Muscle of leg (tissue), 11 donors: ENCODE measurements around the gene NUTF2. TPM values are rescaled to one million over a fixed set of nuclear protein-coding genes. Genes with fewer than 3 reads are reported as not detected.
"Not testable (repeated sequence)": the region's sequence is repeated elsewhere in the genome, so short reads cannot be mapped to it uniquely, and the experiment has no call there.

Experiments used
- DNase-seq: peaks from one replicate; pipeline ENCODE4 v3.0.0; 2013
- H3K27ac ChIP-seq: one replicate; pipeline ENCODE4 v1.5.1; 2013; ENCODE audit warnings: mild to moderate bottlenecking, low read length, control low read depth
- H3K27me3 ChIP-seq: one replicate; pipeline ENCODE4 v1.6.1; 2013; ENCODE audit warnings: low read length; ENCODE audit not compliant: control insufficient read depth, insufficient read depth
- H3K36me3 ChIP-seq: one replicate; pipeline ENCODE4 v1.6.1; 2013; ENCODE audit warnings: low read length; ENCODE audit not compliant: control insufficient read depth, insufficient read depth
- H3K4me1 ChIP-seq: one replicate; pipeline ENCODE4 v1.6.1; 2013; ENCODE audit warnings: low read length; ENCODE audit not compliant: control insufficient read depth, insufficient read depth
- H3K4me3 ChIP-seq: one replicate; pipeline ENCODE4 v1.5.1; 2013; ENCODE audit warnings: low read length, control low read depth
- H3K9me3 ChIP-seq: replicated peaks from 2 replicates; pipeline ENCODE4 v1.6.1; 2013; ENCODE audit warnings: low read depth, low read length; ENCODE audit not compliant: control insufficient read depth
- WGBS: methylation state at CpG from one replicate; pipeline ENCODE4 v1.1.5; 2013; ENCODE audit warnings: missing lambda C conversion rate; ENCODE audit not compliant: insufficient coverage; 5-methylcytosine and 5-hydroxymethylcytosine counted together
- polyA plus RNA-seq, 8 donors: library from polyadenylated mRNA; unstranded; fragments of 120-200 nt; gene quantifications; one replicate each; pipeline versions ENCODE4 v1.2.1 to v1.2.3, GENCODE V29; 2013; ENCODE audit warnings: inconsistent platforms in 1 of 8, low replicate concordance in 1 of 8; ENCODE audit not compliant: insufficient read length in 8 of 8, insufficient read depth in 1 of 8
- total RNA-seq: library from RNA; stranded (reverse); fragments of 120-200 nt; gene quantifications from one replicate; pipeline ENCODE4 v1.2.4, GENCODE V29; 2013

The NUTF2 gene
- total and polyA plus RNA-seq, 9 donors, result 47.8 to 136 (median 128) TPM

- Histone ChIP-seq H3K4me1 (peaks cover 13% of the 10 kb centered on the region), H3K4me3 (peak overlapping the region; percentile 73), H3K9me3 (no peaks in the 10 kb centered on the region), H3K27ac (no peak overlapping the region), H3K36me3 (peaks cover 43% of the 10 kb centered on the region), H3K27me3 (no peaks in the 10 kb centered on the region)
- 4% methylated on average over 3 of the region's 3 CpGs for WGBS
- peak; percentile 37 for DNase-seq
Observed at GRCh38 chr16:67833030-67833414, 13.7 kb upstream of the NUTF2 start.

GRCh38 chr16:67833415-67834241 lies 13.1 kb upstream of the NUTF2 start:
- no peaks in the 10 kb centered on the region for H3K27me3 ChIP-seq
- peak overlapping the region; percentile 23 for H3K27ac ChIP-seq
- H3K4me1 ChIP-seq, result peaks cover 13% of the 10 kb centered on the region
- H3K4me3 ChIP-seq, result peak overlapping the region; percentile 73
- H3K9me3 ChIP-seq, result no peaks in the 10 kb centered on the region
- H3K36me3 ChIP-seq, result peaks cover 37% of the 10 kb centered on the region
- DNase-seq, result peak; percentile 98
- 0% methylated on average over 48 of the region's 49 CpGs for WGBS

DNA sequence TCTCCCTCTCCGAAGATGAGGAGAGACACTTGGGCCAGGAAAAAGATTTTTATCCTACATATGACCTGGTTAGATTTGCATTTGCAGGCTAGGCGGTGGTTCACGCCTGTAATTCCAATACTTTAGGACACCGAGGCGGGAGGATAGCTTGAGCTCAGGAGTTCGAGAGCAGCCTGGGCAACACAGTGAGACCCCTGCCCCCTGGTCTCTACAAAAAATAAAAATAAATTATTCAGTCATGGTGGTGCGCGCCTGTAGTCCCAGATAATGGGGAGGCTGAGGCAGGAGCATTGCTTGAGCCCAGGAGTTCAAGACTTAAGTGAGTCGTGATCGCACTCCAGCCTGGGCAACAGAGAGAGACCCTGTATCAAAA lies 12.5 kb upstream of the NUTF2 start:
- H3K4me1 ChIP-seq, result peaks cover 13% of the 10 kb centered on the region
- 90% methylated on average over 8 of the region's 10 CpGs for whole genome bisulfite sequencing
- no peaks in the 10 kb centered on the region for H3K9me3 ChIP-seq
- H3K36me3 ChIP-seq, result peaks cover 31% of the 10 kb centered on the region
- H3K27me3 ChIP-seq, result no peaks in the 10 kb centered on the region
- peak overlapping the region; percentile 73 for H3K4me3 ChIP-seq
- no peak overlapping the region for H3K27ac ChIP-seq
- DNase-seq, result no peak

DNA sequence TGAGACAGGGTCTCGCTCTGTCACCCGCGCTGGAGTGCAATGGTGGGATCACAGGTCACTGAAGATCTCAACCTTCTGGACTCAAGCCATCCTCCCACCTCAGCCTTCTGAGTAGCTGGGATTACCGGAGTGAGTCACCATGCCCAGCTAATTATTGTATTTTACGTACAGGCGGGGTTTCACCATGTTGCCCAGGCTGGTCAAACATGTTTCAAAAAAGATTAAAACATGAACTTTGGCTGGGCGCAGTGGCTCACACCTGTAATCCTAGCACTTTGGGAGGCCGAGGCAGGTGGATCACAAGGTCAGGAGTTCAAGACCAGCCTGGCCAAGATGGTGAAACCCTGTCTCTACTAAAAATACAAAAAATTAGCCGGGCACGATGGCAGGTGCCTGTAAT lies 9.5 kb upstream of the NUTF2 start:
- H3K4me3 ChIP-seq, DNase-seq, H3K36me3 ChIP-seq, H3K27ac ChIP-seq, H3K27me3 ChIP-seq, H3K9me3 ChIP-seq: not testable (repeated sequence)
- peaks cover 20% of the 10 kb centered on the region for H3K4me1 ChIP-seq
- 92% methylated on average over 7 of the region's 10 CpGs for WGBS

GRCh38 chr16:67837811-67838210 lies 8.9 kb upstream of the NUTF2 start:
- 100% methylated on average over 1 of the region's 2 CpGs for WGBS
- peaks cover 16% of the 10 kb centered on the region for H3K4me1 ChIP-seq
- H3K4me3 ChIP-seq, result no peak overlapping the region

DNA sequence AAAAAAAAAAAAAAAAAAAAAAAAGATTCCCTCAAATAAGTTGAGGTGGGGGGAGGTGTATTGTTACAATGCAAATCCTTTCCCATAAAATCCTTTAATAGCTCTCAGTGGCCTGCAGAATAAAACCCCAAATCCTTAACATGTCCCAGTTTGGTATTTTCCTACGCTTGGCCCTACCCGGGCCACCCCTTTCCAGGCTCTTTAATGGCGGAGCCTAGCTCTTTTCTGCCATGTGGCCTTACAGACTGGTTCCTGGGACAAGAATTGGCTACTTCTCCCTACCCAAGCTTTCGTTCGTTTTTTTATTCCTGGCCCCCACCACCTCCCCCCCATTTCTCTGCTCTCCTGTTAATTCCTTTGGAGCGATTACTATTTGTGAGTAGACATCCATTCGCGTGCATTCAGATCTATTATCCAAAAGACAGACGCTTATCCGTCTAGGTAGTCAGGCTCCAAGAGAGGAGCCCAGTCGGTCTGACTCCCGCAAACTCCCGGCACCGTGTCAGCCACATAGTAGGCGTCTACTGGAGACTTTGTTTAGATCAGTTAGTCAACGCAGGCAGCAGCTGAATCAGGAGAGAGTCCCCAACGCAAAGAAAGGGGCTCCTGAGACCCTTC lies 5.4 kb upstream of the NUTF2 start:
- H3K27ac ChIP-seq, result peak overlapping the region; percentile 96
- no peaks in the 10 kb centered on the region for H3K27me3 ChIP-seq
- H3K4me3 ChIP-seq, result peak overlapping the region; percentile 60
- 46% methylated on average over 17 of the region's 17 CpGs for WGBS
- peaks cover 5% of the 10 kb centered on the region for H3K36me3 ChIP-seq
- peaks cover 43% of the 10 kb centered on the region for H3K4me1 ChIP-seq
- no peak for DNase-seq
- H3K9me3 ChIP-seq, result no peaks in the 10 kb centered on the region

More at GRCh38 chr16:67837811-67838210, 8.9 kb upstream of the NUTF2 start:
- DNase-seq, result no peak
- Histone ChIP-seq H3K27me3 (no peaks in the 10 kb centered on the region), H3K27ac (no peak overlapping the region), H3K36me3 (no peaks in the 10 kb centered on the region), H3K9me3 (no peaks in the 10 kb centered on the region)

GRCh38 chr16:67841816-67842508 lies 4.8 kb upstream of the NUTF2 start, which contains the start of gene THAP11:
TSS of gene THAP11 (plus strand) at chr16:67842320. CDS start at chr16:67842555, 235 bp downstream.
- Histone ChIP-seq H3K9me3 (no peaks in the 10 kb centered on the region), H3K27me3 (no peaks in the 10 kb centered on the region), H3K27ac (peak within 1 kb of the TSS; percentile 96), H3K4me3 (peak within 1 kb of the TSS; percentile 71), H3K4me1 (peaks cover 44% of the 10 kb centered on the region), H3K36me3 (peaks cover 5% of the 10 kb centered on the region)
- peak; percentile 98 for DNase-seq
- WGBS, result under 1% methylated on average over 83 of the region's 83 CpGs

- no peaks in the 10 kb centered on the region for H3K9me3 ChIP-seq
- peak overlapping the region; percentile 71 for H3K27ac ChIP-seq
- H3K4me3 ChIP-seq, result peak overlapping the region; percentile 71
- H3K4me1 ChIP-seq, result peaks cover 46% of the 10 kb centered on the region
- H3K36me3 ChIP-seq, result peaks cover 5% of the 10 kb centered on the region
- WGBS, result under 1% methylated on average over 66 of the region's 67 CpGs
- peak; percentile 49 for DNase-seq
- H3K27me3 ChIP-seq, result no peaks in the 10 kb centered on the region
Observed at GRCh38 chr16:67842509-67843342, 4.0 kb upstream of the NUTF2 start.

DNA sequence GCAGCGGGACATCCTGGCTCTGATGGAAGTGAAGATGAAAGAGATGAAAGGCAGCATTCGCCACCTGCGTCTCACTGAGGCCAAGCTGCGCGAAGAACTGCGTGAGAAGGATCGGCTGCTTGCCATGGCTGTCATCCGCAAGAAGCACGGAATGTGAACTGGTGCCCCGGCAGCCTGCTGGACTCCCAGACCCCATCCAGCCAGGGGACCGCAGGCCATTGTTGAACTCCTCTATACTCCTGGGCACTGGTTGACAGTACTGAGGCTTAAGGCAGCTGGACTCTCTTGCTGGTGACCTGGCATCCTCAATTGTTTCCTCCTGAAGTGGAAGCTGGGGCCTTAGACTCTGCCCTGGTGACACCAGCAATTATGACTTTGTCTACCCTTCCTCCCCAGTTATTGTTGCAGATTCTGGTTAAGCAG lies 3.4 kb upstream of the NUTF2 start:
- H3K27ac ChIP-seq, result peak overlapping the region; percentile 71
- DNase-seq, result no peak
- 11% methylated on average over 10 of the region's 11 CpGs for WGBS
- no peaks in the 10 kb centered on the region for H3K27me3 ChIP-seq
- peak overlapping the region; percentile 71 for H3K4me3 ChIP-seq
- no peaks in the 10 kb centered on the region for H3K9me3 ChIP-seq
- H3K4me1 ChIP-seq, result peaks cover 52% of the 10 kb centered on the region
- peaks cover 5% of the 10 kb centered on the region for H3K36me3 ChIP-seq
